ENCODE measurements around the gene ATG9A.
"Not testable (repeated sequence)": the region's sequence is repeated elsewhere in the genome, so short reads cannot be mapped to it uniquely, and the experiment has no call there.

The ATG9A gene

GRCh38 chr2:219205981-219206327, 23.5 kb downstream of the ATG9A start:
- DNase-seq = no peak

GRCh38 chr2:219205165-219205538, 24.3 kb downstream of the ATG9A start:
- no peak for DNase-seq

GRCh38 chr2:219204425-219205164, 24.8 kb downstream of the ATG9A start:
- DNase-seq = no peak

GRCh38 chr2:219201331-219201730, 28.1 kb downstream of the ATG9A start:
- DNase-seq = not testable (repeated sequence)

- not testable (repeated sequence) for DNase-seq
Observed at GRCh38 chr2:219200502-219201326, 28.7 kb downstream of the ATG9A start.

GRCh38 chr2:219199470-219200211, 29.8 kb downstream of the ATG9A start:
- DNase-seq = no peak

- no peak for DNase-seq
Observed at GRCh38 chr2:219198974-219199373, 30.5 kb downstream of the ATG9A start.

GRCh38 chr2:219197388-219197787, 32.0 kb downstream of the ATG9A start:
- no peak for DNase-seq

- no peak for DNase-seq
Observed at GRCh38 chr2:219186754-219187456, 42.5 kb downstream of the ATG9A start.

- no peak for DNase-seq
Observed at GRCh38 chr2:219184121-219184520, 45.3 kb downstream of the ATG9A start.

- no peak for DNase-seq
Observed at GRCh38 chr2:219183151-219183772, 46.2 kb downstream of the ATG9A start.

GRCh38 chr2:219182331-219183150, 46.9 kb downstream of the ATG9A start:
- DNase-seq = no peak

- no peak for DNase-seq
Observed at GRCh38 chr2:219181531-219181930, 47.9 kb downstream of the ATG9A start.

GRCh38 chr2:219180961-219181360, 48.5 kb downstream of the ATG9A start:
- DNase-seq = no peak

- no peak for DNase-seq
Observed at GRCh38 chr2:219179601-219180465, 49.6 kb downstream of the ATG9A start.

GRCh38 chr2:219178377-219179175, 50.9 kb downstream of the ATG9A start:
- DNase-seq = no peak

- DNase-seq = peak; percentile 86
Observed at GRCh38 chr2:219177552-219178376, 51.7 kb downstream of the ATG9A start, which contains the start of gene RETREG2. RETREG2 (plus strand) TSS chr2:219178275; CDS start chr2:219178353, 78 bp downstream.

GRCh38 chr2:219176818-219177551, 52.5 kb downstream of the ATG9A start, which contains the start of gene CNPPD1:
CNPPD1 (minus strand) TSS chr2:219176925; CDS start chr2:219176828, 97 bp downstream.
- DNase-seq = peak; percentile 84

All from COR-L47 (cell line).